ENCODE measurements around the gene PPP1CB. TPM values are rescaled to one million over a fixed set of nuclear protein-coding genes. Genes with fewer than 3 reads are reported as not detected.

The PPP1CB gene
- total and polyA plus RNA-seq, 10 of the 15 experiments (the other 5 are each of a cell fraction or from before 2014, with no cell fraction given): 37.5 to 176 (median 84.9) TPM

- in situ Hi-C loops (cut with MboI) (loop anchor here (5.0 kb wide), 1 partner anchor 373 kb away; no protein-coding TSS in a partner anchor), intact Hi-C loops (cut with micrococcal nuclease; ENCODE audit: unreplicated experiment) (loop anchor here (5.0 kb wide), 2 partner anchors 128 to 373 kb away; no protein-coding TSS in a partner anchor)
- H3K9ac ChIP-seq (ENCODE audit: control insufficient read depth, insufficient read depth, low read length): no peak overlapping the region
- no TSS peak for BruUV-seq (replicated peaks)
- ChIA-PET SMC1A (ENCODE audit: uncharacterized antibody, unreplicated experiment) (interaction anchor here (0.7 kb wide), 1 partner anchor 18 kb away, joined by 3 read pairs; no protein-coding TSS in a partner anchor), CTCF (interaction anchor here (1.2 kb wide), 1 partner anchor 11 kb away, joined by 4 read pairs; no protein-coding TSS in a partner anchor), POLR2A (interaction anchor here (0.7 kb wide), 1 partner anchor 251 kb away, joined by 4 read pairs; no protein-coding TSS in a partner anchor), RAD21 (ENCODE audit: unreplicated experiment) (interaction anchor here (0.7 to 0.9 kb wide), 2 partner anchors 22 to 377 kb away, joined by 3 to 6 read pairs; no protein-coding TSS in a partner anchor)
- no peaks in the 10 kb centered on the region for H3K36me3 ChIP-seq (ENCODE audit: control insufficient read depth in 2 of 2, insufficient read depth in 2 of 2, low read length in 1 of 2)
- H3K4me2 ChIP-seq (ENCODE audit: control insufficient read depth, insufficient read depth): no peak overlapping the region
- H4K20me1 ChIP-seq (ENCODE audit: control insufficient read depth, insufficient read depth): no peaks in the 10 kb centered on the region
- H3K27me3 ChIP-seq (replicated peaks in 1 of 2; ENCODE audit: control insufficient read depth in 2 of 2, insufficient read depth in 2 of 2, low read length in 1 of 2): no peaks in the 10 kb centered on the region
- no peak for TF ChIP-seq MEF2A (IDR thresholded peaks at IDR 0.05; ENCODE audit: insufficient read depth, low read depth, low read length)
- TF ChIP-seq NBN (IDR thresholded peaks at IDR 0.05): no peak
- TF ChIP-seq ZBTB11 (CRISPR knock-in tag; IDR thresholded peaks at IDR 0.05): no peak
- TF ChIP-seq NFXL1 (IDR thresholded peaks at IDR 0.05; ENCODE audit: borderline replicate concordance): no peak
- no peak for TF ChIP-seq PAX5 (IDR thresholded peaks at IDR 0.05; ENCODE audit: borderline replicate concordance, low read depth, low read length)
- TF ChIP-seq KLF5 (IDR thresholded peaks at IDR 0.05; ENCODE audit: partially characterized antibody): no peak
- no peak for TF ChIP-seq USF1 (IDR thresholded peaks at IDR 0.05; ENCODE audit: borderline replicate concordance, extremely low read length, insufficient read depth, low read depth, low read length)
- no peak for TF ChIP-seq SUPT20H (IDR thresholded peaks at IDR 0.05; ENCODE audit: borderline replicate concordance, control insufficient read depth, low read depth, low read length)
- no peak for TF ChIP-seq RUNX3 (IDR thresholded peaks at IDR 0.05; ENCODE audit: low read length)
- TF ChIP-seq CHD1 (IDR thresholded peaks at IDR 0.05; ENCODE audit: low read depth, low read length): no peak
- TF ChIP-seq TARDBP (IDR thresholded peaks at IDR 0.05; ENCODE audit: borderline replicate concordance): no peak
- no peak for TF ChIP-seq ELK1 (IDR thresholded peaks at IDR 0.05; ENCODE audit: low read depth, low read length)
- no peak for TF ChIP-seq CBFB (IDR thresholded peaks at IDR 0.05; ENCODE audit: low read depth)
- no peak for DNase-seq (ENCODE audit: low read depth, low spot score)
- WGBS (ENCODE audit: insufficient coverage, insufficient replicate concordance, low lambda C conversion rate, missing lambda C conversion rate): 98% methylated on average over 2 of the region's 2 CpGs
- FAIRE-seq: no peak
- no peak overlapping the region for H3K27ac ChIP-seq (ENCODE audit: control insufficient read depth, insufficient read depth)
- no peak overlapping the region for H2AFZ ChIP-seq (ENCODE audit: control insufficient read depth, low read depth, low read length)
- no peak for ATAC-seq
- no peaks in the 10 kb centered on the region for H3K79me2 ChIP-seq (ENCODE audit: control insufficient read depth, insufficient read depth, low read length)
- no peaks in the 10 kb centered on the region for H3K4me1 ChIP-seq (ENCODE audit: control insufficient read depth, insufficient read depth, low read length)
- H3K4me3 ChIP-seq: no peak overlapping the region
- H3K9me3 ChIP-seq (replicated peaks; ENCODE audit: control insufficient read depth, insufficient read depth, low read length): no peaks in the 10 kb centered on the region
Measured at GRCh38 chr2:28824207-28824606, 72.6 kb downstream of the PPP1CB start.

Measured in GM12878 (cell line).